ENCODE measurements around the gene SWT1.

The SWT1 gene, protein sequence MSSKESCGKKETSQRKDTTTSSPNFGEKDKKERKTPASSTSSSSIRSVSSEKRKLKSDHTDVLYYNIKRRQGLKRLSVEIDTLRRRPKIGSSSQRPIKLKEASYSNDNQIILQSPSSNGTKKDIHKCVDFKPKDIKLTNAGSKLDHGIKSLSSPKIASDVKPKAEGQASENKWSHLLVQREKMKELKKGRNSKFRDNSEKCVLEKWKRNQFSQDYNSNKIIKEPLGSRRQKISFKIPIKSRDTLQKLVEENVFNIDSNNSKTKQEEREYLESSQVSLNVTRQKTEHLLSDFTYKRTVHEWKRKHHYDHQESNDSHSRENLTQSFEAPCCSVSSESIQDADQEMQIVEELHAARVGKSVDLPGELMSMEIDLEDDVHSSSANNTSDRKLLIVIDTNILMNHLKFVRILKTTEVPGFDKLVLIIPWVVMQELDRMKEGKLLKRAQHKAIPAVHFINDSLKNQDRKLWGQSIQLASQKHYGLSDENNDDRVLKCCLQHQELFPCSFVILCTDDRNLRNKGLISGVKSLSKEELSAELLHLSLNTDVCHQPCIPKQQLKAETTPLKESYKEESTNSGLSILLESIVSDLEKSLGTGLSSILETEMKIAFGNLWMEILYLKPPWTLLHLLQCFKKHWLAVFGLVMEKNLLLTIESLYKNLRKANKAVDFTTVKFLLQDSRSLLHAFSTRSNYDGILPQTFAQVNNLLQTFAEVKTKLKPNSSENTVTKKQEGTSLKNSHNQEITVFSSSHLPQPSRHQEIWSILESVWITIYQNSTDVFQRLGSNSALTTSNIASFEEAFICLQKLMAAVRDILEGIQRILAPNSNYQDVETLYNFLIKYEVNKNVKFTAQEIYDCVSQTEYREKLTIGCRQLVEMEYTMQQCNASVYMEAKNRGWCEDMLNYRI

DNA sequence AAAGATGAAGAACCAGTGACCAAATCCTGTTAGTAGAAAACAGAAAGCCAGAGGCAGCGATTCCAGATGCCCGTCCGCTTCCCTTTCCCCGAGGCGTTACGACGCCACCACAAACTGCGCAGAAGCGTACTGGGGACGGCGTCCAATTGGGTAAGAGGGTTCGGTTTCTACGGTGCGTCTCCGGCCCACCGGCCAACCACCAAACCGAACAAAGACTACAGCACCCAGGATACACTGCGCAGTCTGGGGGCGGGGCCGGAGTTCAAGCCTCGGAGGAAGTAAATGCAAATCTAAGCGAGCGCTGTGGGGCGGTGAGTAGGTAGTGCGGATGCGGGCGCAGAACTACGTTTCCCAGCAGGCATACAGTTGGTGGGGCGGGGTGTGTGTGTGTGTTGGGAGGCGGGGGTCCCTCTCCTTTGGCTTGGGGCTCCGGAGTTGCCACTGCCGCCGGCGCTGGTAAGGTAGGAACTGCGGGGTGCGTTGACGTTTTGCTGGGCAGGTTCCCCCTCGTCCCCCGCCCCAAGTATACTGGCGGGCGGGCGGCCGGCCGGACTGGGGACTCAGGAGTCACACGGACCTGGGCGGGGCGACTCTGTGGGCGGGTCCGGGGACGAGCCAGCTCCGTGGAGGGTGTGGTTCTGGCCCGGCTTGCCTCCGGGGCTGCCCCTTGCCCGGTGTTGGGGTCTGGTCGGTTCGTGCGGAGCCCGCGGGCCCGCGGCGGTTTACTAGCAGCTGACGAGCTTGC lies at the start of gene SWT1, which contains the start of gene TRMT1L:
TSS of gene SWT1 (plus strand) at position 314 of the 745 bp plus-strand sequence. CDS start 3,675 bp downstream, outside the sequence.
TSS of gene TRMT1L (minus strand) at position 100 of the 745 bp plus-strand sequence. CDS start 241 bp downstream, outside the sequence.
- DNase-seq: peak; percentile 95

DNA sequence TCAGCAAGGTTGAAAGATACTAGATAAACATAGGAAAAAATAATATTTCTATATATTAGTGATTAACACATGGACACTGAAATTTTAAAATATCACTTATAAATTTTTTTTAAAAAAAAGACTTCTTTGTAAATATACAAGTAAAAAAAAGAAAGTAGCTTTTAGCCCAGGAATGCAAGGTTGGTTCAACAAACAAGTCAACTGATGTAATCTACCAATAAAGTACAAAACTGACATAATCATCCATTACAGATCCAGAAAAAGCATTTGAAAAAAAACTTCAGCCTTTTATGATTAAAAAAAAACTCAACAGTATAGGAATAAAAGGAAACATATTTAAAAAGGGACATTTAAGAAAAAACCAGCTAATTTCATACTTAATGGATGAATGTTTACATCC lies 48.6 kb upstream of the SWT1 start:
- no peak for DNase-seq

DNA sequence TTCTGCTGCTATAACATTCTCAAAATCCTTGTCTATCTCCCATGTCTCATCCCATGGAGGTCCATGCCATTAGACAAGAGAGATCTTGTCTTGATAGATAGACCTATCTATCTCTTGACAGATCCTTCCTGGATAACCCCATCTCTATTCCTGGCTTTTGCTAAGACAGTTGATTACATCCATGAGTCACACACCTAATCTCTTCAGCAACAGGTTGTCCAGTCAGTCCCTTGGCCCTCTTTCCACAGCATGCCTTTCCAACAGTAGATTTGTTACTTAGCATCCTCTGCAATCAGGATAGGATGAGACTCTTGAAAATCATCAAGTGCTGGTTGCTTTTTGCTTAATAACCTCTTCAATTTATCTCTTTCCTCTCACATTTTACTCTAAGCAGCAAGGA lies 46.8 kb upstream of the SWT1 start:
- no peak for DNase-seq

DNA sequence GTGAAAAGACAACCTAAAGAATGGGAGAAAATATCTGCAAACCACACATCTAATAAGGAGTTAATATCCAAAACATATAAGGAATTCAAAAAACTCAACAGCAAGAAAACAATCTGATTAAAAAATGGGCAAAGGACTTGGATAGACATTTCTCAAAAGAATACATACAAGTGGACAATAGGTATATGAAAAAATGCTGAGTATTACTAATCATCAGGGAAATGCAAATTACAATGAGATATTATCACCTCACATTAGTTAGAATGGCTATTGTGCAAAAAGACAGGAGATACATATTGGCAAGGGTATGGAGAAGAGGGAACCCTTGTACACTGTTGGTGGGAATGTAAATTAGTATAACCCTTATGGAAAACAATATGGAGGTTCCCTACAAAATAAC lies 45.1 kb upstream of the SWT1 start:
- no peak for DNase-seq

DNA sequence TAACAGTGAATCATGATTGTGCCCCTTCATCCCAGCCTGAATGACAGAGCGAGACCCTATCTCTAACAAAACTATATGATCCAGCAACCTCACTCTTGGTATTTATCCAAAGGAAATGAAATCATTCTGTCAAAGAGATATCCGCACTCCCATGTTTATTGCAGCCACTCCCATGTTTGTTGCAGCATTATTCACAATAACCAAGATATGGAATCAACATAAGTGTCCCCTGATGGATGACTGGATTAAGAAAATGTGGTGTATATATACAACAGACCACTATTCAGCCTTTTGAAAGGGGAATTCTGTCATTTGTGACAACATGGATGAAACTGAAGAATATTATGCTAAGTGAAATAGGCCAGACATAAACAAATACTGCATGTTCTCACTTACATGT lies 44.6 kb upstream of the SWT1 start:
- no peak for DNase-seq

DNA sequence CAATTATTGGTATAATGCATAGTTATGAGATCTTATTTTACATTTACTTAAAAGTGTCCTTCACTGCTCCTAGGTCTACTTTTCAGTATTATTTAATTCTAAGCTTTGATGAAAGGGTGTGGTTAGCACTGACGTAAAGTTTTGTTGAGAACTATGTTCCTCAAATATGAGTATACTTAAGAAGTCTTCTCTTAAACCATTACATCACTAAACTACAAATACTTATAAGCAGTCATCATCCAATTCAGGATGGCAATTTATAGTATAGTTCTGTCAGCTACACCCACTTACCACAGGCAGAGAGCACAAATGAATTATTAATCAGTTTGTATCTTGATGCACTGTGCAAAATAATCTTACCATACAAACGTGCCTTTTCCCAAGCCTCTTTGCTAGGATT lies 27.3 kb upstream of the SWT1 start:
- no peak for DNase-seq

DNA sequence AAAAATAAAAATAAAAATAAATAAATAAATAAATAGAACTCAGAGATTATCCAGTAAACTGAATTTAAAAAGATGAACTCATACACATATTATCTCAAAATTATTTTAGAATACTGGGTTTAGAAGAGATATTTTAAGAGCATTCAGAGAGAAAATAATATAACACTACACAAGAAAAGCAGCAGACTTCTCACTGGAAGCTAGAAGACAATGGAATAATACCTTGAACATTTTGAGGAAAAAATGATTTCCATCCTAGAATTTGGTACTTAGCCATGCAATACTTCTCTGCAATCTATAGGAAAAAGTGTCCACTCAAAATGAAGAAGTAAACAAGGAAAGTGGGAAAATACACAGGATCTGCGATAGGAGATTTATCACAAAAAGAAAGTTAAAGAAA lies 24.4 kb upstream of the SWT1 start:
- DNase-seq: no peak

DNA sequence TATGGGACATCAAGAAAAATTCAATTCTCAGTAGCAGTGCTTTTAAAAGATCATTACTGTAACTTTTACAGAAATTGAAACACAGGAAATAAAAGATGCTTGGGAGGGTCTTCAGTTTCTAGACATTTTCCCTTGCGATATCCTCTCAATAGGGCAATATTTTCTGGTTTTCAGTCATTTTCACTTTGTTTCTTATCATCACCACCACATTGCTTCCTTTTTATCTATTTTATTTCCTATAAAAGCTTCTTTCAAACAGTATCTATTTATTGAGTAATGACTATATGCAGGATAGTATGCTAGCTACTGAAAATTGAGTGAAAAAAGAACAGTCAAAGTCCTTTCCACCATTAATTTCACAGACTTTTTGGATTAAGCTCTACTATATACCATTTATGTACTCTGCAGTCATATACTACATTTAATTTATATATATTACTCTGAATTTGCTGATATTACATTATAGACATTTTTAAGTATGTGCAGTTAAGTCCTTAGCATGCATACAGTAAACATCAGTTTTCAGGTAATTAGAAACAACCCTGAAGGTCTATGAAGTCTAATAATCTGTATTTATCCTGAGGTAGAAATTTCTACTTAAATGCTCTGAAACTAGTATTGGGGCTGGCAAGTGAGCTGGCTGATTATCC lies 18.9 kb upstream of the SWT1 start:
- DNase-seq: no peak

DNA sequence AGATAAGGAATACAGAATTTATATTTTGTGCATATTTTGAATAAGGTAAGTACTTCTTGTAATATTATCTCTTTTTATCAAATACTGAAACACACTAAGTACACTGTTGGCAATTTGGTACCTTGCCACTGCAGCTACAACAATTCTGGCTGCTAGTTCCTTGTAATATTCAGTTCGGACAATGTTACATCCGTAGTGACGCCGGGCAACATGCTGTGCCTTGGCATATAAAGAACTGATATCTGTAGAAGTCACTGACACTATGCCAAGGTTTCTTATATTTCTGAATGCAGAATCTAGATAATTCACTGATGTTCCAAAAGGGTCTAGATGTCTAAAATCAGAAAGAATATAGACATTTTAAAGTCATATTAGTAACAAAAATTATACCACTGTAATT lies 17.7 kb upstream of the SWT1 start:
- no peak for DNase-seq

DNA sequence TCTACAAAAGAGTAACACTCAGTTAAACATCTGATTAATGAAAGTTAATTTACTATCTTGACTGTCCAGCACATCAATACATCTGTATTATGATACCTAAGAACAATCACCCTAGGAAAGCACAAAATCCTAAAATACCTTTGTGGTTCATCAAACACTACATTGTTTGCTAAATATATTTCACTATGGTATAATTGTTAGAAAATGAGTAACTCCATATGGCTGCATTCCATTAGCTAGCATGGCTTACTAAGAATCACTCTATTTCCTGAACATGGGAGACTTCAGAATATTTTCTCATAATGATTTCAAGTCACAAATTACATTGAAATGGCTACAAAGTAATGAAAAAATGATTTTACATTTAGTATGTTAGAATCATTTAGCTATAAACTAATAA lies 12.7 kb upstream of the SWT1 start:
- DNase-seq: no peak

DNA sequence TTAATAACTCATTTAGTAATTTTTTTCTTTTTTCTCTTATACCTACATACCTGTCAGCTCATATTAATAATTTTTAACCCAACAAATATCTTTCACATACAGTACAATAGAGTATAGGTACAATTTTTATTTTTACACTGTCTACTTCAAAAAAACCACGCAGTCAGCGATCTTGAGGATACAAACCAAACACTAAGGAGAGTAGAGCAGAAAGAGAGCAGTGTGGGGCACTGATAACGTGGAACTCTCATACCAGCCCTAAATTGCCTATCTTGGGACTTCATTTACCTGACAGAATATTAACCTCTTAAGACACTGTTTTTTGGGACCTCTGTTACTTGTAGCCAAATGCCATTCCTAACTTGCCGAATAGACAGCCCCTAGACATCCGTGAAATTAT lies 5.8 kb upstream of the SWT1 start:
- no peak for DNase-seq

DNA sequence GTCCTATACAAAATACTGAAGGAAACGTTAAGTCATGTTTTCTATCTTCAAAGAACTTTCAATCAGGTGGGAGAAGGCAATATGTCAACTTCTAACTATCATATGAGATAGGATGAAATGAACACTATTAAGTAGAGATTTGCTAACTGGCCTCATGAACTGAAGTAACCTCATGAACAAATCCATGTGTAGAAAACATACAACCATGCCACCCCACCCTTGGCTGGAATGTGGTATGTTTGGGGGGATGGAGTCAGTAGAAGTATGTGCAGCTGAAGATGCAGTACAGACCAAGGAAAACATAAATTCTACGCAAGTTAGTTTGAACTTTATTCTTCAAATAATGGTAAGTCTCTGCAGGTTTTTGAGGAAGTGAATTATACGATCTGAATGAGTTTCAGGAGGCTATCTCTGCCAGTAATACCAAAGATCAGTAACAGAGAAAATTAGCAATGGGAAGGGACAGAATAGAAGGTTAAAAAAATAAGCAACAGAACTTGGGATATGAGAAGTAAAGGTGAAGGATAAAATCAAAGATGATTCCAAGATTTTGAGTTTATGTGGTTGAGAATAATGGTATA lies 4.7 kb upstream of the SWT1 start:
- no peak for DNase-seq

DNA sequence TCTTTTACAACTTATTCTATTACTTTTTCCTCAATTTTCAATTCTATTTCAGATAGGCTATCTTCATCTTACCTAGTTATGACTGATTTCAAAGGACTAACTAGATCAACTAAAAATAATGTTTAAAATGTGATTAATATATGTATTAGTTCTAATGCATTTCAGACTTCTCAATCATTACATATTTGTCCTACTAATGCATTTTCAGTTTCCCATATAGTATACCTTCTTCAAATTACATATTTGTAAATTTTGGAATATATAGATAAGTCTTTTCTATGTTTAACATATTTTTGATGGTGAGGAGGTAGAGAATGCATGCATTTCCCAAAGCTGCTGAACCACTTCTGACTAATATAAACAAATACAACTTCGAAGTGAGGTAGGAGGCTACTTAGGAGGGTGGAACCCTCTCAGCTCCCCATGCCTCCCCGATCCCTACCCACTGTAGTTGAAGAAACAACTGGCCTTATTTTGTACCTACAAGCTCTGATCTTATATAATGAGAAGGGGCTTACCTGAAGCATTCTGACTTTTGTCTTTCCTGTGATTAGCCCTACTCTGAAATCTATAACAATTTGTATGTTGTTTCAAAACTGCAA lies 2.0 kb upstream of the SWT1 start:
- DNase-seq: no peak

DNA sequence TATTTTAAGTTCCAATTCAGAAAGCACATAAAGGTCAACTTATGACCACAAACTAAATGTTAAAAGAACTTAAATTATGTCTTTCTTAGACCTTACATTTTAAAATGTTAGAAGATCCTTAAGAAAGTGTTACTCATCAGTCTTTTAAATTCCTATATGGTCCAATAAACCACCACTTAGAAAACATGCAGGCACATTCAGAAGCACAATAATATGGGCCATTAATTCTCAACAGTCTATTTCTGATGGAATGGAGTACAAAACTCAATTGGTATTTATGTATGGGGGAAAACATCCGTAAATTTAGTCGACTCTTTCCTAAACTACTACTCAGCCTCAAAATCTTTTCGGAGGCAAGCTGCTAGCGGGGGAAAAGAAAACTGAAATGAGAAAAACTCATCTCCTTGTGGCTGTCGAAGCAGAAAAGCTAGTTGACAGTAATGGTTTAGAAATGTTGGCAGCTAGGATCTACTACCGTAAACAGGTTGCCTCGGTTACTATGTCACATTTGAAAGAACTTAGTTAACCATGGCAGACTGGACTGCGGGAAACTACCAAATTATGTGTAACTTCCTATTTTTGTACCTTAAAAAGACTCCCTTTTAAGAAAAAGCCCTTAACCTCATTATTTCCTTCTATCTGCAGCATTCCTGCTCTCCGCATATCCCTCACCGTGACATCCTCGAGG lies 1.2 kb upstream of the SWT1 start:
- peak; percentile 1 for DNase-seq

DNA sequence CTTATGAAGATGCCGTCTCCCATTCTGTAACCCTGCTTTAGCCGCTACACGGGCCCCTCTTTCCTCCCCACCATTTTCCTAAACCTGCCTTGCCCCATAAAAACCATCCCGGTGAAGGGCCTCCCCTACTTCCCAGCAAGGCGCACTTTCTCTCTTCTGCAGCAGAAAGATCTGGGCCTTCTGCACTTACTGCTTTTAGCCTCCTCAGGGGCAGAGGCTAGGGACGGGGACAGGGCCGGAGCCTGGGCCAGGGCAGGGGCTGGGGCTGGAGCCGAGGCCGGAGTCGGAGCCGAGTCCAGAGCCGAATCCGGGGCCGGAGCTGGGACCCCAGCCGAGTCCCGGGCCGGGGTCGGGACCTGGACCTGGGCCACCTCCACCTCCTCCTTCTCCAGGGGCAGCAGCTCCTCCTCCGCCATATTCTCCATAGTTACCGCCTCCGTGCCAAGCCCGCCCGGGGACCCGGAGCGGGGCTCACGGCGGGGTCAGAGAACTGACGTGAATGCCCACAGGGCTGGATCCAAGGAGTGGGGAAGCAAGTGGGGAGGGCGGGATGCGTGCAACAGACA lies 596 bp upstream of the SWT1 start:
- DNase-seq: no peak

DNA sequence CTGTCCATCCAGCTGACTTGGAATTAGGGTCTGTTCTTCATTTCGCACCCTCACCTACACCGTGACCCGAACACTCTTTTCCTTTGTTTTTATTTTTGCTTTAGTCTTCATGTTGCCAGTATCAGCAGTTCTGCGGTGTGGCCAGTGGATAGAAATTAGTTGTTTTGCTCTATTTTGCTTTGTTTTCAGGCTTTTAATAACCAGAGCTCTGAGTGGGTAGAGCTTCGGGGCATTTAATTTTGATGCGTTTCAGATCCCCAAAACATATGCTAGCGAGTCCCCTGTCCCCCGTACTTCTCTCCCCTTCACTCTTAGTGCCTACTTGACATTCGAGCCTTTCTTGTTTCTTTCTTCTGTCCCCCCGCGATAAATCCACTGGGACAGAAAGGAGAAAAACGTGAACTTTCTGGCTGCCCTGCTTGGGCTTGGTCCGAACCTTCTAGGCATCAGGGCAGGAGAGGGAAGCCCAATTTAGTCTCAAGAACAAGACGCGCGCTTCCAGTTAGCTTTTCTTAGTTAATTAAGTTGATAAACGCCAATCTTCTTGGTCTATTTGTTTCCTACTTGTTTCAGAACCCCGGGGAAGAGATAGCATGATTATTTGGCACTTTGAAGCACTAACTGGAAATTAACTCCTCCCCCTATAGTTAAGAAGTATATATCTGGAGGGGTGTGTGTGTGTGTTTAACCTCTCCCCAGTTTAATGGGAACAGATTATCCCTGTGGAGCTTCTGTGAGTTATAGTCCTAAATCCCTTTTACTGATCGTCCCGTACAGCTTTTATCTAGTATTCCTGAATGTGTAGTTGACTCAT lies 839 bp downstream of the SWT1 start:
- peak; percentile 45 for DNase-seq

DNA sequence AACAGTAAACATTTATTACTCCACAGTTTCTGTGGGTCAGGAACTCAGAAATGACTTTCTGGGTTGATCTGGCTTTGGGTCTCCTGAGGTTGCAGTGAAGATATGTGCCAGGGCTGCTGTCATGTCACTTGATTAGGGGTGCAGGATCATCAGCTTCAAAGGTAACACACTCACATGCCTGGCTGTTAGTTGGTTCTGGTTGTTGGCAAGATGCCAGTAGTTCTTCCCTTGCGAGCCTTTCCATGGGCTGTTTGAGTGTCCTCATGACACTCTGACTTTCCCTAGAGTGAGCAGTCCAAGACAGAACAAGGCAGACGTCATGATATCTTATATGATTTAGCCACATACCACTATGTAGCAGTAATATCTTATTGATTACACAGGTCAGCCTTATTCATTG lies 1.8 kb downstream of the SWT1 start:
- no peak for DNase-seq

DNA sequence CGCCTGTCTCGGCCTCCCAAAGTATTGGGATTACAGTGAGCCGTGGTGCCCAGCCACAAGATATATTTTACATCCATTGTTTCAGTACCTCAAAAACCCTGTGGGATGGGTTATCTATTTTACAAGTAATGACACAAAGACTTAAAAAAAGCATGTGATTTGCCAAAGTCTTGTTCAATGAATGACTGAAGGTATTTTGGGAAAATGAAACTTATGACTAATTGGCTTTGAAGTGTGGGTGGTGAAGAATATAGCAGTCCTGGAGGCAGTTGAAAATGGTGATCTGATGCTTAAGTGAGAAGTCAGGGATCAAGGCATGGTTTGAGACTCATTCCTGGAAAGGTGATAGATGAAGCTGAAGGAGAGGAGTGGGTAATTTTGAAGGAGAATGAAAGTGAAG lies 3.0 kb downstream of the SWT1 start:
- DNase-seq: no peak

DNA sequence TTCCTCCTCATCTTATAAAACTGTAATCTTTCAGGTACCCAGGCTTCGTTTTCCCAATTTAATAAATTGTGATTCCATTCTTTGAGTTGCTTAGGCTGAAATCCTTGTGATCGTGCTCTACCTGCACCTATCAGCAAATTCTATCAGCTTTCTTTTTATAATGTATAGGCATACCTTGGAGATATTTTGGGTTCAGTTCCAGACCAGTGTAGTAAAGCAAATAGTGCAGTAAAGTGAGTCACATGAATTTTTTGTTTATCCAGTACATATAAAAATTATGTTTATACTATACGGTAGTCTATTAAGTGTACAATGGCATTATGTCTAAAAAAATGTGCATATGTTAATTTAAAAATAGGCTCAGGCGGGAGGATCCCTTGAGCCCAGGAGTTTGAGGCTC lies 5.5 kb downstream of the SWT1 start:
- no peak for DNase-seq

DNA sequence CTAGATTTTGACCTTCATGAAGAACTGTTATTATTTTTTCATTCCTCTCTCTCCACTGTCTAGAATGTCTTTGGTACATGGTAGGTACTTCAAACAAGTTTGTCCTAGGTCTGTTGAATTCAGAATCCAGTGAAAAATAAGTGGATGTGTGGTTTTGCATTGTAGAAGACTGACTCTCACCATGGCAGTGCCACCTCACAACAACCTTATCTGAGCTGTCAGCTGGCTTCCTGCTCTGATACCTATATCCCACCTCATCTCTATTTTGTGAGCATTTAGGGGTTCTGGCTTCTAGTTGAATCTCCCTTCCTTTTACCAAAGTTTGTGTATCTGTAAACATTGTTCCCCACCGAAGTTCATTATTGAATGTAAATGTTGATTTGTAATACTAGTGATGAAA lies 9.1 kb downstream of the SWT1 start:
- DNase-seq: no peak

Data from NCI-H748 treated with DMSO at 0.1 percent for 48 hours (cell line).